AG04449 (cell line): ENCODE measurements around the gene TRPV6.

Experiments
- CTCF ChIA-PET: fragments of 350-600 bp; formaldehyde crosslinking; extraction: SDS; loops from one replicate; lab custom pipeline; 2021; ENCODE audit warnings: antibody characterized with exemption; lab: Yijun Ruan, JAX
- POLR2A ChIA-PET: fragments of 400-600, 350-600 bp; formaldehyde crosslinking; extraction: SDS; loops from one replicate; lab custom pipeline; 2020; ENCODE audit warnings: antibody characterized with exemption, inconsistent platforms; lab: Yijun Ruan, JAX
- DNase-seq: peaks from one replicate; pipeline ENCODE4 v3.0.0-alpha.2; 2010; ENCODE audit warnings: low read depth, low spot score
- H3K4me3 ChIP-seq: 2 replicates; pipeline ENCODE4 v1.5.1; 2011; ENCODE audit warnings: low read depth, mild to moderate bottlenecking, control low read depth, low read length
- TF ChIP-seq, protein P1 (sequence below): IDR thresholded peaks from one replicate; pipeline ENCODE4 v1.5.1; 2011; ENCODE audit warnings: mild to moderate bottlenecking, moderate library complexity, low read length, control low read depth, inconsistent platforms; ENCODE audit not compliant: insufficient read depth; ENCODE audit errors: missing control alignments

Gene TRPV6

DNA sequence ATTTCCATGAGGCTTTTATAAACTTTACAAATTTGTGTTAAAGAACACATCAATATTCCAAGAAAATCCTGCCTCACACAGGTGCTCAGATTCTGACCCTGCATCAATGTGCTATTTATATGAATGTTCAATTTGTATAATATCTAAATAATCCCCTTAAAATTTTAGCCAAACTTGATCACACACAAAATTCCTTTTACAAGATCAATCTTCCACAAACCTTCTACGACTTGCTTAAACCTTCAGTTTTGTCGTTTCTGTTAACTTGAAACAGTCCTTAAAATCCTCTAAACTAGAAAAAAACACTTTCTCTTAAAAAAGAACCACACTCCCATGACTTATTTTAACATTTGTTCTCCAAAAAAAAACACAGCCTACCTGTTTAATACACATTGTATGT lies 20.2 kb upstream of the TRPV6 start:
- DNase-seq: no peak
- ChIA-PET CTCF (no interaction called here), POLR2A (no interaction called here)
- TF ChIP-seq, protein P1, sequence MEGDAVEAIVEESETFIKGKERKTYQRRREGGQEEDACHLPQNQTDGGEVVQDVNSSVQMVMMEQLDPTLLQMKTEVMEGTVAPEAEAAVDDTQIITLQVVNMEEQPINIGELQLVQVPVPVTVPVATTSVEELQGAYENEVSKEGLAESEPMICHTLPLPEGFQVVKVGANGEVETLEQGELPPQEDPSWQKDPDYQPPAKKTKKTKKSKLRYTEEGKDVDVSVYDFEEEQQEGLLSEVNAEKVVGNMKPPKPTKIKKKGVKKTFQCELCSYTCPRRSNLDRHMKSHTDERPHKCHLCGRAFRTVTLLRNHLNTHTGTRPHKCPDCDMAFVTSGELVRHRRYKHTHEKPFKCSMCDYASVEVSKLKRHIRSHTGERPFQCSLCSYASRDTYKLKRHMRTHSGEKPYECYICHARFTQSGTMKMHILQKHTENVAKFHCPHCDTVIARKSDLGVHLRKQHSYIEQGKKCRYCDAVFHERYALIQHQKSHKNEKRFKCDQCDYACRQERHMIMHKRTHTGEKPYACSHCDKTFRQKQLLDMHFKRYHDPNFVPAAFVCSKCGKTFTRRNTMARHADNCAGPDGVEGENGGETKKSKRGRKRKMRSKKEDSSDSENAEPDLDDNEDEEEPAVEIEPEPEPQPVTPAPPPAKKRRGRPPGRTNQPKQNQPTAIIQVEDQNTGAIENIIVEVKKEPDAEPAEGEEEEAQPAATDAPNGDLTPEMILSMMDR: no peak
- no peak overlapping the region for H3K4me3 ChIP-seq

DNA sequence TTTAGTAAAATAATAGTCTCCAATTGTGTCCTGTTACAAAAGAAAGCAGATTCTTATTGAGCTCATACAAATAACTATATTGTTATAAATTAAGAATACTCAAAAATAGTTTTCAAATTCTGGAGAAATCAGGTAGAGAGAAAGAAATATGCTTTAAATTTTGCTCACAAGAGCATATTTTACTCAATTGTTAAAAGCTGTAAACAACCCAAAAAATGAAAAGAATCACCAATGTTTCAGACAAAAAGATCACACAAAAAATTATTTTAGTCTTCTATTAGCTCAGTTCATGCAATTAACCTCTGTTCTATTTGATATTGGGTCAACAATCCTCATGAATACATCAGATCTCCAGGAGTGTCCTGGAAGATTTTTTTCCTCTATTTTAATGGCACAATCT lies 18.6 kb upstream of the TRPV6 start:
- ChIA-PET POLR2A (interaction anchor here (0.7 kb wide), 1 partner anchor 14 kb away, joined by 3 read pairs; no protein-coding TSS in a partner anchor), CTCF (no interaction called here)
- DNase-seq: no peak
- H3K4me3 ChIP-seq: no peak overlapping the region
- TF ChIP-seq, protein P1: no peak

DNA sequence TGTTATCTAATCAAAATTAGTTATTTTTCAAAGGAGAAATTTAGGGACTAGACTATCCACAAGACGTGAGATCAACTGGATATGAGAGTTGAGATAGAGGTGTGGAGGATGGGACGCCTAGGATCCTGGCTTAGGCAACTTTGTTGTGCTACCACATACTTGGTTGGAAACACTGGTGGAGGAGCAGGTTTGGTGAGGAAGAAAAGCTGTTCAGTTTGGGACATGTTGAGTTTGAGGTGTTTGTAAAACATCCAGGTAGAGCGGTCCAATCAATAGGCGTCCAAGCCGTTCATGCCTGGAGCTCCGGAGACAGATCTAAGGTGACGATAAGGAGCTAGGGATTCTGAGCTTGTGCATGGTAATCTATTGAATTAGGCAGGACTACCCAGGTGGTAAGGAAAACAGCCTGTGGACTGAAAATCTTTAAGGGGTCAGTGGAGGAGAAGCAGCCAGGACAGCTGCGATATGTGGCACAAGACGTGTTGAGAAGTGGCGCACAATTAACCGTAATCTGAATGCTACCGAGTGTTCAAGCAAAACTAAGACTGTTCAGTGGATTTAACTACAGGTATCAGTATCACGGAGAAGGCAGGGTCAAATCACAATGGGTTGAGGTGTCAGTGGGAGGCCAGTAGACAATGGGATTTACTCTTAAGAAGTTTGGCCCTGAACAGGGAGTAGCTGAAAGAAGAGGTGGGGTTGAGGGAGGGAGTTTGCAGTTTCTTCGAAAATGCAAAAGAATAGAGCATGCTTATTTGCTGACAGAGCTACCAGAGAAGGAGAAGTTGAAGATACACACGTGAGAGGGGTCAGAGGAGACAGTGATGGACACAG lies 16.1 kb upstream of the TRPV6 start:
- ChIA-PET POLR2A (no interaction called here), CTCF (no interaction called here)
- TF ChIP-seq, protein P1: no peak
- DNase-seq: no peak
- H3K4me3 ChIP-seq: no peak overlapping the region

DNA sequence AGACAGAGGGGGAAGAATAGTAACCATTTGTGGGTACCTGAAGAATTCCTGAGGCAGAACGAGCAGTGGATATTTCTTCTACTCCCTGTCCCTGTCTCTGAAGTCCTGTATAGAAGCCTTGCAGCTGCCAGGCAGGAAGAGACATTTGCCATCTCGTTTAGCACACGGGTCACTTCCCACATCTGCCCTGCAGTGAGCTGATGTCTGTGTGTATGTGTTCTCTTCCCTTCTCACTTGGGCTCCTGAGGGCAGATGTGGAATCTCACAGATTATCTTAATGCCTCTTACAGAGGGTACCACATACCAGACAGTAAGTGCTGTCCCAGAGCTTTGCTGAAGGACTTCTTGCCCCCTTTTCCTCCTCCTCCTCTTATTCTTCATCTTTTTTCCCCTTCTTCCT lies 14.1 kb upstream of the TRPV6 start:
- no peak for DNase-seq
- ChIA-PET CTCF (interaction anchor here (1.0 kb wide), 1 partner anchor 20 kb away, joined by 3 read pairs; no protein-coding TSS in a partner anchor), POLR2A (no interaction called here)
- TF ChIP-seq, protein P1: no peak
- H3K4me3 ChIP-seq: no peak overlapping the region

DNA sequence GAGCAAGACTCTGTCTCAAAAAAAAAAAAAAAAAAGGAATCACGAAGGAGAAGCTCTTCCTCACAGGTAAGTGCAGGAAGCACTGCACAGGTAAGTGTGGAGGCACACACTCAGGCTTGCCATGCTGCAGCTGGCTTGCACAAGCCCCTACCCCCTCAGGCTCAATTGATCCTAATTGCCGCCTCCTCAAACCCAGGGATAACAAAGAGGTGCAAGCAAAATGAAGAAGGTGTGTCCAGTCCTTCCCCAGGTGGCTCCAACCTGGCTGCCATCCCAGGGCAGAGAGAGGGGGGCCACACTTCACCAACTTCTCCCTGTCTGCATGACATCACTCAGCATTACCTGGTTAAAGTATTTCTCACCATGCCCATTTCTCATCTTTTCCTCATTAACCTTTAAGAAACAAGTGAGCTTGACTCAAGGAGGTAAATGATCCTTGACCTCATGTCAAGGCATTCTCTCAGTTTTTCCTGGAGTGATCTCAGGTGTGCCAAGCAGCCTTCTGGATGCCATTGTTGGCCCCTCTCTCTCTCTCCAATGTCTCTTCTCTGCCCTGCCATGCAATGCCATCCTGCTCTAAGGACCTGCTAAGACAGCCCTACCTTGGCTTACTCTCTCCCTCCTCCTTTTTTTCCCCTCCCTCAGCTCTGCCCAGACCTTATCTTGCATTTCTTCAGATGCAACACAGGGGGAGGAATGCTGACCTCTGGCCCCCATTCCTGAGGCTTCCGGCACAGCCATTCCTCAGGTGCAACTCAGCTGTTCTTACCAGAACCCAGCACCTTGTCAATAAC lies 13.0 kb upstream of the TRPV6 start:
- DNase-seq: no peak
- ChIA-PET CTCF (interaction anchor here (1.0 kb wide), 2 partner anchors 104 to 105 kb away, joined by 3 read pairs; no protein-coding TSS in a partner anchor), POLR2A (no interaction called here)
- no peak overlapping the region for H3K4me3 ChIP-seq
- TF ChIP-seq, protein P1: no peak

DNA sequence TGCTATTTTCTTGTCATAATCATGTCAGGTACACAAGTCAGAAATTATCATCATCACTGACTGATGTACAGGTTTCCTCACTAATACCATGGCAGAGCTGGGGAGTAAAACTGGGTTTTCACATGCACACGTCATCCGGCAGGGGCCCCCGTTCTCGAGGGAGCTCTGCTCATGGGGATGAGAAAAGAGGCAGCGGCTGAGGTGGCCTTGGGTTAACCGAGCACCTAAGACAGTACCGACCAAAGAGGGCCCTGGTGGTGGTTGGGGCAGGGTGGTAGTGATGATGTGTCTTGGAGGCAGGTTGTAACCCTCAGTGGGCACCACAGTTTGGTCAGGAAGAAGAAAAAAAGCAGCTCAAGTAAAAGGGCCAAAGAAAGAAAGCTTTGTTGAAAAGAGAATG lies 12.1 kb upstream of the TRPV6 start:
- TF ChIP-seq, protein P1: no peak
- no peak for DNase-seq
- ChIA-PET POLR2A (no interaction called here), CTCF (no interaction called here)
- no peak overlapping the region for H3K4me3 ChIP-seq
